Hematopoietic multipotent progenitor cell treated with erythropoietin and hydrocortisone succinate and interleukin-3 and kit ligand, for 8 days (in vitro differentiated cells): ENCODE results near the gene CTU2.

Source experiments
- DNase-seq: peaks from one replicate; pipeline ENCODE4 v3.0.0-alpha.2; 2015

The CTU2 gene

GRCh38 chr16:88715312-88716190 lies 9.2 kb downstream of the CTU2 start:
- DNase-seq: no peak

- no peak for DNase-seq
Observed at GRCh38 chr16:88716201-88716600, 9.9 kb downstream of the CTU2 start.

- DNase-seq: no peak
Observed at GRCh38 chr16:88716601-88717001, 10.3 kb downstream of the CTU2 start.

GRCh38 chr16:88718178-88718577 lies 11.9 kb downstream of the CTU2 start:
- DNase-seq: no peak

- no peak for DNase-seq
Observed at GRCh38 chr16:88719267-88719932, 13.1 kb downstream of the CTU2 start.

- no peak for DNase-seq
Observed at GRCh38 chr16:88719933-88720296, 13.6 kb downstream of the CTU2 start.

GRCh38 chr16:88720396-88720970 lies 14.2 kb downstream of the CTU2 start:
- no peak for DNase-seq

GRCh38 chr16:88721236-88721635 lies 14.9 kb downstream of the CTU2 start:
- DNase-seq: no peak

- no peak for DNase-seq
Observed at GRCh38 chr16:88721815-88722755, 15.8 kb downstream of the CTU2 start.

- no peak for DNase-seq
Observed at GRCh38 chr16:88722784-88723506, 16.6 kb downstream of the CTU2 start.

- DNase-seq: no peak
Observed at GRCh38 chr16:88723507-88723887, 17.2 kb downstream of the CTU2 start.

GRCh38 chr16:88723911-88724310 lies 17.6 kb downstream of the CTU2 start:
- no peak for DNase-seq

GRCh38 chr16:88724855-88725555 lies 18.7 kb downstream of the CTU2 start:
- no peak for DNase-seq

GRCh38 chr16:88725609-88726407 lies 19.5 kb downstream of the CTU2 start:
- DNase-seq: no peak

- no peak for DNase-seq
Observed at GRCh38 chr16:88726408-88726749, 20.1 kb downstream of the CTU2 start.

GRCh38 chr16:88726981-88727380 lies 20.7 kb downstream of the CTU2 start:
- DNase-seq: no peak

- no peak for DNase-seq
Observed at GRCh38 chr16:88727871-88728270, 21.6 kb downstream of the CTU2 start.

- no peak for DNase-seq
Observed at GRCh38 chr16:88730632-88731607, 24.6 kb downstream of the CTU2 start.

- DNase-seq: no peak
Observed at GRCh38 chr16:88731699-88732098, 25.4 kb downstream of the CTU2 start.
